Measurements from ENCODE around the gene KANSL2.
"Not testable (repeated sequence)": the region's sequence is repeated elsewhere in the genome, so short reads cannot be mapped to it uniquely, and the experiment has no call there.

The KANSL2 gene

GRCh38 chr12:48683534-48683933 lies 1.5 kb upstream of the KANSL2 start:
- DNase-seq (ENCODE audit: low spot score): no peak

GRCh38 chr12:48682927-48683326 lies 889 bp upstream of the KANSL2 start:
- DNase-seq (ENCODE audit: low spot score): no peak

GRCh38 chr12:48682533-48682905 lies 481 bp upstream of the KANSL2 start:
- not testable (repeated sequence) for DNase-seq (ENCODE audit: low spot score)

GRCh38 chr12:48681399-48681709 lies 684 bp downstream of the KANSL2 start:
- DNase-seq (ENCODE audit: low spot score): no peak

- no peak for DNase-seq (ENCODE audit: low spot score)
Observed at GRCh38 chr12:48680861-48681260, 1.2 kb downstream of the KANSL2 start.

GRCh38 chr12:48678551-48679185 lies 3.4 kb downstream of the KANSL2 start:
- no peak for DNase-seq (ENCODE audit: low spot score)

- no peak for DNase-seq (ENCODE audit: low spot score)
Observed at GRCh38 chr12:48671231-48671856, 10.7 kb downstream of the KANSL2 start.

- no peak for DNase-seq (ENCODE audit: low spot score)
Observed at GRCh38 chr12:48668996-48669395, 13.0 kb downstream of the KANSL2 start.

GRCh38 chr12:48659863-48660262 lies 22.2 kb downstream of the KANSL2 start:
- DNase-seq (ENCODE audit: low spot score): no peak

GRCh38 chr12:48651681-48652080 lies 30.4 kb downstream of the KANSL2 start:
- no peak for DNase-seq (ENCODE audit: low spot score)

- DNase-seq (ENCODE audit: low spot score): not testable (repeated sequence)
Observed at GRCh38 chr12:48645354-48645753, 36.7 kb downstream of the KANSL2 start.

GRCh38 chr12:48643011-48643410 lies 39.0 kb downstream of the KANSL2 start:
- DNase-seq (ENCODE audit: low spot score): no peak

GRCh38 chr12:48641752-48642555 lies 40.1 kb downstream of the KANSL2 start:
- not testable (repeated sequence) for DNase-seq (ENCODE audit: low spot score)

GRCh38 chr12:48640854-48641253 lies 41.2 kb downstream of the KANSL2 start:
- DNase-seq (ENCODE audit: low spot score): no peak

- DNase-seq (ENCODE audit: low spot score): no peak
Observed at GRCh38 chr12:48640428-48640827, 41.6 kb downstream of the KANSL2 start.

GRCh38 chr12:48631071-48631470 lies 51.0 kb downstream of the KANSL2 start:
- DNase-seq (ENCODE audit: low spot score): no peak

- DNase-seq (ENCODE audit: low spot score): no peak
Observed at GRCh38 chr12:48630346-48630745, 51.7 kb downstream of the KANSL2 start.

GRCh38 chr12:48629541-48629940 lies 52.5 kb downstream of the KANSL2 start:
- no peak for DNase-seq (ENCODE audit: low spot score)

- no peak for DNase-seq (ENCODE audit: low spot score)
Observed at GRCh38 chr12:48627556-48627955, 54.5 kb downstream of the KANSL2 start.

GRCh38 chr12:48622997-48623396 lies 59.0 kb downstream of the KANSL2 start:
- DNase-seq (ENCODE audit: low spot score): not testable (repeated sequence)

GRCh38 chr12:48618541-48618940 lies 63.5 kb downstream of the KANSL2 start:
- peak; percentile 77 for DNase-seq (ENCODE audit: low spot score)

- DNase-seq (ENCODE audit: low spot score): no peak
Observed at GRCh38 chr12:48615681-48616080, 66.4 kb downstream of the KANSL2 start.

GRCh38 chr12:48613321-48613720 lies 68.7 kb downstream of the KANSL2 start:
- DNase-seq (ENCODE audit: low spot score): no peak
